H54 (cell line): Measurements from ENCODE around the gene RNF187.

ENCODE experiments used
- DNase-seq: peaks from one replicate; pipeline ENCODE4 v3.0.0; 2011; ENCODE audit warnings: low spot score, mixed read lengths; ENCODE audit not compliant: insufficient read length
- FAIRE-seq: peaks from 3 replicates; lab custom pipeline; 2011; peaks lifted over from hg19 to GRCh38; lab: Jason Lieb, UNC
- POLR2A ChIP-seq: IDR thresholded peaks from 2 replicates; pipeline ENCODE4 v1.6.1; 2011; ENCODE audit warnings: low read depth, mild to moderate bottlenecking, low read length

Gene RNF187

GRCh38 chr1:228488125-228488817 is 1.1 kb downstream of the RNF187 start:
- FAIRE-seq, result no peak
- no peak for DNase-seq
- TF ChIP-seq POLR2A, result no peak

GRCh38 chr1:228488818-228489674 is 1.9 kb downstream of the RNF187 start:
- DNase-seq, result no peak
- FAIRE-seq, result no peak
- TF ChIP-seq POLR2A, result no peak

- FAIRE-seq (no peak), DNase-seq (no peak)
- TF ChIP-seq POLR2A, result no peak
Measured at GRCh38 chr1:228490120-228491078, 3.2 kb downstream of the RNF187 start.

GRCh38 chr1:228493141-228494043 is 6.2 kb downstream of the RNF187 start:
- FAIRE-seq, result no peak
- TF ChIP-seq POLR2A, result no peak
- no peak for DNase-seq

- FAIRE-seq (no peak), DNase-seq (no peak)
- no peak for TF ChIP-seq POLR2A
Measured at GRCh38 chr1:228494044-228494353, 6.8 kb downstream of the RNF187 start.

GRCh38 chr1:228494391-228494790 is 7.2 kb downstream of the RNF187 start:
- DNase-seq (no peak), FAIRE-seq (no peak)
- TF ChIP-seq POLR2A, result no peak

GRCh38 chr1:228494970-228495853 is 8.0 kb downstream of the RNF187 start:
- DNase-seq (no peak), FAIRE-seq (no peak)
- no peak for TF ChIP-seq POLR2A

GRCh38 chr1:228496084-228496483 is 8.9 kb downstream of the RNF187 start:
- DNase-seq (no peak), FAIRE-seq (no peak)
- TF ChIP-seq POLR2A, result no peak

- no peak for TF ChIP-seq POLR2A
- DNase-seq (no peak), FAIRE-seq (no peak)
Measured at GRCh38 chr1:228496494-228496893, 9.3 kb downstream of the RNF187 start.

- TF ChIP-seq POLR2A, result no peak
- no peak for DNase-seq
- no peak for FAIRE-seq
Measured at GRCh38 chr1:228497206-228497605, 10.0 kb downstream of the RNF187 start.

GRCh38 chr1:228497817-228498216 is 10.6 kb downstream of the RNF187 start:
- DNase-seq (no peak), FAIRE-seq (no peak)
- TF ChIP-seq POLR2A, result no peak

- DNase-seq (no peak), FAIRE-seq (no peak)
- TF ChIP-seq POLR2A, result no peak
Measured at GRCh38 chr1:228500143-228500734, 13.1 kb downstream of the RNF187 start.
